Ishikawa (cell line): ENCODE measurements around the gene ANXA2R.

Experiments used
- CEBPB ChIP-seq: IDR thresholded peaks from 2 replicates; pipeline ENCODE4 v1.6.1; 2012
- CREB1 ChIP-seq: IDR thresholded peaks from 2 replicates; pipeline ENCODE4 v1.6.1; 2012; ENCODE audit warnings: low read depth
- EGR1 ChIP-seq: IDR thresholded peaks from 2 replicates; pipeline ENCODE4 v1.6.1; 2012
- EP300 ChIP-seq: IDR thresholded peaks from 2 replicates; pipeline ENCODE4 v1.6.1; 2012; ENCODE audit warnings: borderline replicate concordance
- FOXM1 ChIP-seq: IDR thresholded peaks from 2 replicates; pipeline ENCODE4 v1.6.1; 2012; ENCODE audit warnings: low read depth, borderline replicate concordance
- MAX ChIP-seq: IDR thresholded peaks from 2 replicates; pipeline ENCODE4 v1.6.1; 2012
- RAD21 ChIP-seq: IDR thresholded peaks from 2 replicates; pipeline ENCODE4 v1.6.1; 2012; ENCODE audit warnings: low read depth
- REST ChIP-seq: IDR thresholded peaks from 2 replicates; pipeline ENCODE4 v1.6.1; 2012; ENCODE audit warnings: low read depth, mild to moderate bottlenecking
- TAF1 ChIP-seq: IDR thresholded peaks from 2 replicates; pipeline ENCODE4 v1.6.1; 2012; ENCODE audit warnings: low read depth, mild to moderate bottlenecking
- TCF12 ChIP-seq: IDR thresholded peaks from 2 replicates; pipeline ENCODE4 v1.6.1; 2012; ENCODE audit warnings: low read depth
- YY1 ChIP-seq: IDR thresholded peaks from 2 replicates; pipeline ENCODE4 v1.6.1; 2012; ENCODE audit warnings: low read depth
- ZBTB7A ChIP-seq: IDR thresholded peaks from 2 replicates; pipeline ENCODE4 v1.6.1; 2012; ENCODE audit warnings: low read depth

GRCh38 chr5:43010935-43011315 lies 29.2 kb downstream of the ANXA2R start:
- no peak for TF ChIP-seq EP300
- no peak for TF ChIP-seq EGR1
- TF ChIP-seq MAX: no peak
- no peak for TF ChIP-seq TAF1
- TF ChIP-seq RAD21: no peak
- TF ChIP-seq YY1: no peak
- no peak for TF ChIP-seq TCF12
- TF ChIP-seq REST: no peak
- TF ChIP-seq CREB1: no peak
- no peak for TF ChIP-seq FOXM1
- TF ChIP-seq ZBTB7A: no peak
- TF ChIP-seq CEBPB: no peak
